ENCODE measurements around the gene SYNJ2. TPM values are rescaled to one million over a fixed set of nuclear protein-coding genes. Genes with fewer than 3 reads are reported as not detected.

Gene SYNJ2
- total RNA-seq, 1 donor from 2014 or later, result 12.3 TPM

- intact Hi-C loops (cut with micrococcal nuclease), result no loop called here
- Histone ChIP-seq H3K27ac (replicated peaks) (no peak overlapping the region), H3K27me3 (ENCODE audit: low read depth) (no peaks in the 10 kb centered on the region), H3K4me1 (no peaks in the 10 kb centered on the region), H3K4me3 (no peak overlapping the region), H3K36me3 (peaks cover 5% of the 10 kb centered on the region), H3K9me3 (replicated peaks) (no peaks in the 10 kb centered on the region)
- DNase-seq, result no peak
- no peak for TF ChIP-seq CTCF (IDR thresholded peaks at IDR 0.05; ENCODE audit: borderline replicate concordance)
Measured at GRCh38 chr6:158104696-158105095, 123.0 kb downstream of the SYNJ2 start.

- Histone ChIP-seq H3K27me3 (ENCODE audit: low read depth) (no peaks in the 10 kb centered on the region), H3K4me1 (no peaks in the 10 kb centered on the region), H3K4me3 (no peak overlapping the region), H3K9me3 (replicated peaks) (no peaks in the 10 kb centered on the region), H3K36me3 (peaks cover 44% of the 10 kb centered on the region), H3K27ac (replicated peaks) (no peak overlapping the region)
- intact Hi-C loops (cut with micrococcal nuclease), result no loop called here
- DNase-seq, result no peak
- no peak for TF ChIP-seq CTCF (IDR thresholded peaks at IDR 0.05; ENCODE audit: borderline replicate concordance)
Measured at GRCh38 chr6:158109748-158110147, 128.1 kb downstream of the SYNJ2 start.

- H3K27ac ChIP-seq (replicated peaks), result no peak overlapping the region
- no peaks in the 10 kb centered on the region for H3K4me1 ChIP-seq
- no peaks in the 10 kb centered on the region for H3K9me3 ChIP-seq (replicated peaks)
- intact Hi-C loops (cut with micrococcal nuclease), result no loop called here
- DNase-seq, result no peak
- TF ChIP-seq CTCF (IDR thresholded peaks at IDR 0.05; ENCODE audit: borderline replicate concordance), result no peak
- peaks cover 54% of the 10 kb centered on the region for H3K36me3 ChIP-seq
- H3K4me3 ChIP-seq, result no peak overlapping the region
- no peaks in the 10 kb centered on the region for H3K27me3 ChIP-seq (ENCODE audit: low read depth)
Measured at GRCh38 chr6:158110986-158111385, 129.3 kb downstream of the SYNJ2 start.

GRCh38 chr6:158111987-158112386, 130.3 kb downstream of the SYNJ2 start:
- no peak overlapping the region for H3K27ac ChIP-seq (replicated peaks)
- no peak for DNase-seq
- no peak overlapping the region for H3K4me3 ChIP-seq
- no peaks in the 10 kb centered on the region for H3K4me1 ChIP-seq
- no peak for TF ChIP-seq CTCF (IDR thresholded peaks at IDR 0.05; ENCODE audit: borderline replicate concordance)
- peaks cover 55% of the 10 kb centered on the region for H3K36me3 ChIP-seq
- intact Hi-C loops (cut with micrococcal nuclease), result no loop called here
- H3K9me3 ChIP-seq (replicated peaks), result no peaks in the 10 kb centered on the region
- H3K27me3 ChIP-seq (ENCODE audit: low read depth), result no peaks in the 10 kb centered on the region

GRCh38 chr6:158113802-158114201, 132.1 kb downstream of the SYNJ2 start:
- no peak for TF ChIP-seq CTCF (IDR thresholded peaks at IDR 0.05; ENCODE audit: borderline replicate concordance)
- intact Hi-C loops (cut with micrococcal nuclease), result no loop called here

GRCh38 chr6:158115102-158115501, 133.4 kb downstream of the SYNJ2 start:
- TF ChIP-seq CTCF (IDR thresholded peaks at IDR 0.05; ENCODE audit: borderline replicate concordance), result no peak
- H3K36me3 ChIP-seq, result peaks cover 52% of the 10 kb centered on the region
- intact Hi-C loops (cut with micrococcal nuclease), result no loop called here

More at GRCh38 chr6:158113802-158114201, 132.1 kb downstream of the SYNJ2 start:
- DNase-seq, result no peak
- peaks cover 61% of the 10 kb centered on the region for H3K36me3 ChIP-seq
- H3K4me3 ChIP-seq, result no peak overlapping the region
- no peaks in the 10 kb centered on the region for H3K9me3 ChIP-seq (replicated peaks)
- no peak overlapping the region for H3K27ac ChIP-seq (replicated peaks)
- no peaks in the 10 kb centered on the region for H3K27me3 ChIP-seq (ENCODE audit: low read depth)
- H3K4me1 ChIP-seq, result no peaks in the 10 kb centered on the region

More at GRCh38 chr6:158115102-158115501, 133.4 kb downstream of the SYNJ2 start:
- H3K27me3 ChIP-seq (ENCODE audit: low read depth), result no peaks in the 10 kb centered on the region
- no peak for DNase-seq
- H3K4me1 ChIP-seq, result no peaks in the 10 kb centered on the region
- H3K9me3 ChIP-seq (replicated peaks), result no peaks in the 10 kb centered on the region
- H3K27ac ChIP-seq (replicated peaks), result no peak overlapping the region
- H3K4me3 ChIP-seq, result no peak overlapping the region

Data from left ventricle myocardium inferior (tissue), 1 donor.